ENCODE results near the gene RASA4B. TPM values are rescaled to one million over a fixed set of nuclear protein-coding genes. Genes with fewer than 3 reads are reported as not detected.
"Not testable (repeated sequence)": the region's sequence is repeated elsewhere in the genome, so short reads cannot be mapped to it uniquely, and the experiment has no call there.

Gene RASA4B
- total RNA-seq, 4 donors from 2014 or later: 10.8 to 59.0 (median 21.2) TPM

- H3K4me3 ChIP-seq; H3K4me1 ChIP-seq; H3K27ac ChIP-seq; intact Hi-C loops (cut with DNase I; ENCODE audit: low total_unique reads); H3K27me3 ChIP-seq; H3K9me3 ChIP-seq; DNase-seq; H3K36me3 ChIP-seq: not testable (repeated sequence)
Measured at GRCh38 chr7:102527822-102528793, 10.5 kb upstream of the RASA4B start.

- H3K4me1 ChIP-seq; H3K27me3 ChIP-seq; H3K27ac ChIP-seq; DNase-seq; H3K9me3 ChIP-seq; H3K4me3 ChIP-seq; intact Hi-C loops (cut with DNase I; ENCODE audit: low total_unique reads); H3K36me3 ChIP-seq: not testable (repeated sequence)
Measured at GRCh38 chr7:102527182-102527581, 9.6 kb upstream of the RASA4B start.

- H3K9me3 ChIP-seq; DNase-seq; H3K4me1 ChIP-seq; H3K4me3 ChIP-seq; intact Hi-C loops (cut with DNase I; ENCODE audit: low total_unique reads); H3K36me3 ChIP-seq; H3K27me3 ChIP-seq; H3K27ac ChIP-seq: not testable (repeated sequence)
Measured at GRCh38 chr7:102524803-102525202, 7.2 kb upstream of the RASA4B start.

- H3K36me3 ChIP-seq; H3K4me1 ChIP-seq; H3K4me3 ChIP-seq; H3K27ac ChIP-seq; DNase-seq; intact Hi-C loops (cut with DNase I; ENCODE audit: low total_unique reads); H3K27me3 ChIP-seq; H3K9me3 ChIP-seq: not testable (repeated sequence)
Measured at GRCh38 chr7:102520797-102521196, 3.2 kb upstream of the RASA4B start.

GRCh38 chr7:102516951-102517350, 626 bp downstream of the RASA4B start:
- DNase-seq; intact Hi-C loops (cut with DNase I; ENCODE audit: low total_unique reads); H3K27ac ChIP-seq: not testable (repeated sequence)

GRCh38 chr7:102515889-102516288, 1.7 kb downstream of the RASA4B start:
- H3K4me1 ChIP-seq; DNase-seq; H3K4me3 ChIP-seq; H3K27me3 ChIP-seq; H3K9me3 ChIP-seq; H3K36me3 ChIP-seq; intact Hi-C loops (cut with DNase I; ENCODE audit: low total_unique reads); H3K27ac ChIP-seq: not testable (repeated sequence)

More at GRCh38 chr7:102516951-102517350, 626 bp downstream of the RASA4B start:
- not testable (repeated sequence) for H3K4me1 ChIP-seq, H3K27me3 ChIP-seq, H3K4me3 ChIP-seq, H3K9me3 ChIP-seq, H3K36me3 ChIP-seq

- peak overlapping the region in 1 of 2 donors; percentile 63 for H3K27ac ChIP-seq
- H3K4me3 ChIP-seq; DNase-seq; intact Hi-C loops (cut with DNase I; ENCODE audit: low total_unique reads); H3K4me1 ChIP-seq; H3K27me3 ChIP-seq; H3K9me3 ChIP-seq; H3K36me3 ChIP-seq: not testable (repeated sequence)
Measured at GRCh38 chr7:102514881-102515721, 2.5 kb downstream of the RASA4B start.

GRCh38 chr7:102512642-102513221, 4.8 kb downstream of the RASA4B start:
- H3K9me3 ChIP-seq; H3K4me1 ChIP-seq; H3K27me3 ChIP-seq; H3K36me3 ChIP-seq; intact Hi-C loops (cut with DNase I; ENCODE audit: low total_unique reads): not testable (repeated sequence)
- H3K4me3 ChIP-seq: peak overlapping the region in 1 of 2 donors; percentile 5
- H3K27ac ChIP-seq: peak overlapping the region; percentile 90 to 94
- DNase-seq: peak; percentile 28 to 70

- H3K4me1 ChIP-seq; intact Hi-C loops (cut with DNase I; ENCODE audit: low total_unique reads); H3K27ac ChIP-seq: not testable (repeated sequence)
Measured at GRCh38 chr7:102511860-102512522, 5.6 kb downstream of the RASA4B start.

GRCh38 chr7:102510575-102510974, 7.0 kb downstream of the RASA4B start:
- intact Hi-C loops (cut with DNase I; ENCODE audit: low total_unique reads); DNase-seq; H3K4me3 ChIP-seq; H3K27me3 ChIP-seq; H3K27ac ChIP-seq; H3K36me3 ChIP-seq; H3K9me3 ChIP-seq; H3K4me1 ChIP-seq: not testable (repeated sequence)

More at GRCh38 chr7:102511860-102512522, 5.6 kb downstream of the RASA4B start:
- DNase-seq, H3K27me3 ChIP-seq, H3K9me3 ChIP-seq, H3K4me3 ChIP-seq, H3K36me3 ChIP-seq: not testable (repeated sequence)

- H3K27me3 ChIP-seq; H3K9me3 ChIP-seq; H3K4me3 ChIP-seq; H3K36me3 ChIP-seq; H3K4me1 ChIP-seq; intact Hi-C loops (cut with DNase I; ENCODE audit: low total_unique reads); H3K27ac ChIP-seq; DNase-seq: not testable (repeated sequence)
Measured at GRCh38 chr7:102507410-102508088, 10.0 kb downstream of the RASA4B start.

Measured in uterus (tissue), 4 donors.